Measurements from ENCODE around the gene EYA2. TPM values are rescaled to one million over a fixed set of nuclear protein-coding genes. Genes with fewer than 3 reads are reported as not detected.

Gene EYA2
- total RNA-seq, 4 donors from 2014 or later, result 0.60 to 4.0 (median 0.99) TPM

DNA sequence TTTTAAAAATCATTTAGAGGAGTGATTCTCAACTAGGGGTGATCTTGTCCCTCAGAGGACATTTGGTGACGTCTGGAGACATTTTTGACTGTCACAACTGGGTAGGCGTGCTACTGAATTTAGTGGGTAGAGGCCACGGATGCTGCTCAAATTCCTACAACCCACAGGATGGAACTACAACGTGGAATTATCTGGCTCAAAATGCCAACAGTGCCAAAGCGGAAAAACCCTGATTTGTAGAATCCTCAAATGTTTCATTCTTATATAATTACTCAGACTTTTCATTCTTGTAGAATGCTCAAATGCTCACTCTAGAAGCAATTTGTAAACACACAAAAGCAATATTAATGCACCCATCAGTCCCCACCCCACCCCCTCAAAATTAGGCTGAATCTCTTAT, 232.1 kb downstream of the EYA2 start:
- Histone ChIP-seq H3K4me3 (no peak overlapping the region), H3K4me1 (peaks cover 5 to 18% of the 10 kb centered on the region in 2 donors), H3K27ac (no peak overlapping the region), H3K9me3 (no peaks in the 10 kb centered on the region), H3K27me3 (no peaks in the 10 kb centered on the region), H3K36me3 (no peaks in the 10 kb centered on the region)
- ATAC-seq (no peak), DNase-seq (no peak)
- intact Hi-C loops (cut with DNase I; ENCODE audit: low total_unique reads), result no loop called here
- TF ChIP-seq POLR2A (IDR thresholded peaks at IDR 0.05), result no peak
- TF ChIP-seq, protein P1, sequence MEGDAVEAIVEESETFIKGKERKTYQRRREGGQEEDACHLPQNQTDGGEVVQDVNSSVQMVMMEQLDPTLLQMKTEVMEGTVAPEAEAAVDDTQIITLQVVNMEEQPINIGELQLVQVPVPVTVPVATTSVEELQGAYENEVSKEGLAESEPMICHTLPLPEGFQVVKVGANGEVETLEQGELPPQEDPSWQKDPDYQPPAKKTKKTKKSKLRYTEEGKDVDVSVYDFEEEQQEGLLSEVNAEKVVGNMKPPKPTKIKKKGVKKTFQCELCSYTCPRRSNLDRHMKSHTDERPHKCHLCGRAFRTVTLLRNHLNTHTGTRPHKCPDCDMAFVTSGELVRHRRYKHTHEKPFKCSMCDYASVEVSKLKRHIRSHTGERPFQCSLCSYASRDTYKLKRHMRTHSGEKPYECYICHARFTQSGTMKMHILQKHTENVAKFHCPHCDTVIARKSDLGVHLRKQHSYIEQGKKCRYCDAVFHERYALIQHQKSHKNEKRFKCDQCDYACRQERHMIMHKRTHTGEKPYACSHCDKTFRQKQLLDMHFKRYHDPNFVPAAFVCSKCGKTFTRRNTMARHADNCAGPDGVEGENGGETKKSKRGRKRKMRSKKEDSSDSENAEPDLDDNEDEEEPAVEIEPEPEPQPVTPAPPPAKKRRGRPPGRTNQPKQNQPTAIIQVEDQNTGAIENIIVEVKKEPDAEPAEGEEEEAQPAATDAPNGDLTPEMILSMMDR (IDR thresholded peaks at IDR 0.05 in 4 of 5, conservative IDR thresholded peaks at IDR 0.05 in 1 of 5), result no peak
- in situ Hi-C loops (cut with MboI; ENCODE audit: low sequenced_read_pairs in 4 of 4), result loop anchor here in 1 of 4 donors (25.0 kb wide), 1 partner anchor 364 kb away; no protein-coding TSS in a partner anchor

GRCh38 chr20:47127546-47127945, 232.9 kb downstream of the EYA2 start:
- intact Hi-C loops (cut with DNase I; ENCODE audit: low total_unique reads) (no loop called here), in situ Hi-C loops (cut with MboI; ENCODE audit: low sequenced_read_pairs in 4 of 4) (loop anchor here in 1 of 4 donors (25.0 kb wide), 1 partner anchor 365 kb away; no protein-coding TSS in a partner anchor)
- TF ChIP-seq, protein P1 (IDR thresholded peaks at IDR 0.05 in 4 of 5, conservative IDR thresholded peaks at IDR 0.05 in 1 of 5), result no peak
- no peak overlapping the region for H3K27ac ChIP-seq
- no peak for ATAC-seq
- no peak overlapping the region for H3K4me3 ChIP-seq
- H3K27me3 ChIP-seq, result no peaks in the 10 kb centered on the region
- H3K4me1 ChIP-seq, result peaks cover 5 to 18% of the 10 kb centered on the region in 2 donors
- DNase-seq, result no peak
- no peaks in the 10 kb centered on the region for H3K9me3 ChIP-seq
- no peaks in the 10 kb centered on the region for H3K36me3 ChIP-seq

- Histone ChIP-seq H3K27ac (no peak overlapping the region), H3K27me3 (no peaks in the 10 kb centered on the region), H3K4me3 (no peak overlapping the region), H3K9me3 (no peaks in the 10 kb centered on the region), H3K36me3 (no peaks in the 10 kb centered on the region), H3K4me1 (peaks cover 5 to 18% of the 10 kb centered on the region in 2 donors)
- DNase-seq, result no peak
- intact Hi-C loops (cut with DNase I; ENCODE audit: low total_unique reads) (no loop called here), in situ Hi-C loops (cut with MboI; ENCODE audit: low sequenced_read_pairs in 4 of 4) (loop anchor here in 1 of 4 donors (25.0 kb wide), 1 partner anchor 366 kb away; no protein-coding TSS in a partner anchor)
- peak in 1 of 2 donors; percentile 38 for ATAC-seq
- TF ChIP-seq, protein P1 (IDR thresholded peaks at IDR 0.05 in 4 of 5, conservative IDR thresholded peaks at IDR 0.05 in 1 of 5), result no peak
- TF ChIP-seq POLR2A (IDR thresholded peaks at IDR 0.05), result no peak
Observed at GRCh38 chr20:47127999-47128398, 233.4 kb downstream of the EYA2 start.

- peaks cover 5 to 18% of the 10 kb centered on the region in 2 donors for H3K4me1 ChIP-seq
- intact Hi-C loops (cut with DNase I; ENCODE audit: low total_unique reads) (no loop called here), in situ Hi-C loops (cut with MboI; ENCODE audit: low sequenced_read_pairs in 4 of 4) (loop anchor here in 1 of 4 donors (25.0 kb wide), 1 partner anchor 367 kb away; no protein-coding TSS in a partner anchor)
- H3K9me3 ChIP-seq, result no peaks in the 10 kb centered on the region
- no peaks in the 10 kb centered on the region for H3K36me3 ChIP-seq
- DNase-seq (no peak), ATAC-seq (no peak)
- no peak overlapping the region for H3K4me3 ChIP-seq
- H3K27me3 ChIP-seq, result no peaks in the 10 kb centered on the region
- TF ChIP-seq, protein P1 (IDR thresholded peaks at IDR 0.05 in 4 of 5, conservative IDR thresholded peaks at IDR 0.05 in 1 of 5), result no peak
- TF ChIP-seq POLR2A (IDR thresholded peaks at IDR 0.05), result no peak
- H3K27ac ChIP-seq, result no peak overlapping the region
Observed at GRCh38 chr20:47129306-47129705, 234.7 kb downstream of the EYA2 start.
